Activated CD4-positive, alpha-beta T cell treated with anti-CD3 and anti-CD28 coated beads, Interleukin-10, Interleukin-2, amounts not matched to agents 100 ng/mL and 50 ng/mL, durations not matched to agents 16 hours and 8 hours (primary cell): ENCODE data around the gene WDR89.
"Not testable (repeated sequence)": the region's sequence is repeated elsewhere in the genome, so short reads cannot be mapped to it uniquely, and the experiment has no call there.

Source experiments
- DNase-seq: peaks from one replicate; pipeline ENCODE4 v3.0.0-alpha.2; 2020

WDR89 gene

DNA sequence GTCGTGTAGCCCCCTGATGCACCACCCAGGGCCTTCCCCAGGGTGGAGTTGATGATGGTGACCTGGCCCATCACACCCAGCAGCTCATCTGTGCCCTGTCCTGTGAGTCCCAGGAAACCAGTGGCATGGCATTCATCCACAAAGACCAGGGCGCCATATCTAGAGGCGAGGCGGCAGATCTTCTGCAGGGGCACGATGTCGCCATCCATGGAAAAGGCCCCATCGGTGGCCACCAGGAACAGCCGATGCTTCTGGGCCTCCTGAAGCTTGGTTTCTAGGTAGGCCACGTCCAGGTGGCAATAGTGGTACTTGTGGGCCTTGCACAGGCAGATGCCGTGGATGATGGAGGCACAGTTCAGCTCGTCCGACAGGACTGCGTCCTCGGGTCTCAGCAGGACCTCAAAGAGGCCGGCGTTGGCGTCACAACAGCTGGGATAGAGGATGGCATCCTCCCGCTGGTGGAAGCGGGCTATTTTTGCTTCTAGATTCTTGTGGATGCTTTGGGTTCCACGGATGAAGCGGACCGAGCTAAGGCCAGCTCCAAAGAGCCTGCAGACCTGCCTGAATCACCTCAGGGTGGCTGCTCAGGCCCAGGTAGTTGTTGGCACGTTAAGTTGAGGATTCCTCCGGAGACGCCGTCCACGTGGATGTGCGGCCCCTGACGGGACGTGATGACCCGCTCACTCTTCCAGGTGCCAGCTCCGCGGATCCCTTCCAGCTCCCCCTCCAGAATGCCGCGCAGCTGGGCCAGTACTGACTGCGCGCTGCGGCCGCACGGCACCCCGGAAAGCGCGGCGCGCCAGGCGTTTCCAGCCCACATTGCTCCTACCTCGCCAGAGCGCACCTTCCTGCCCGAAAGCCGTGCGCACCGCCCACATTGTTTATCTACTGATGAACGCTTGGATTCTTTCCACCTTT lies 47.0 kb downstream of the WDR89 start:
- DNase-seq = no peak

DNA sequence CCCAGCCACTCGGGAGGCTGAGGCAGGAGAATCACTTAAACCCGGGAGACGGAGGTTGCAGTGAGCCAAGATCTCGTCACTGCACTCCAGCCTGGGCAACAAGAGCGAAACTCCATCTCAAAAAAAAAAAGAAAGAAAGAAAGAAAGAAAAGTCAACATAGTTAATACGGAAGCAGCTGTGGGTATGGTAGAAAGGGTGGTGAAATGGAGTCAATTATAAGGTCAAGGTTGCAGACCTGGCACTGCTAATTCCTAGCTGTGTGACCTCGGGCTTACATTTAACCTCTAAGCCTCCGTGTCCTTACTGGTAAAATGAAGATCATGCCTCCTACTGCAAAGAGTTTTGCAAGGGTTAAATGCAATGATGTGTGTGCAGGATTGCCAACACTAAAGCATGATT lies 58.6 kb downstream of the WDR89 start:
- DNase-seq = not testable (repeated sequence)

DNA sequence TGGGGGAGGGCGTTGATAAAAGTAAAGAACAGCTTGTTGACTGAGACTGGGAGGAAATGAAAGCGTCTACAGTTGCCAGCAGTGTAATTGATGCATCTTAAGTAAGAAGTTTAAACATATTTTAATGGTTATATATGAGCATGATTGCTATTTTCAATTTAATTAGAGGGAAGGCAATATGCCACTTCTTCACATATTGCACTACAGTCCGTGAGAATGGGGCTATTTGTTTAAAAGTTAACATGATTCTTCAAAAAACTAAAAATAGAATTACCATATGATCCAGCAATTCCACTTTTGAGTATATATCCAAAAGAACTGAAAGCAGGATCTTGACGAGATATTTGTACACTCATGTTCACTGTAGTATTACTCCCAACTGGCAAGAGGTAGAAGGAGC lies 60.2 kb downstream of the WDR89 start:
- no peak for DNase-seq

DNA sequence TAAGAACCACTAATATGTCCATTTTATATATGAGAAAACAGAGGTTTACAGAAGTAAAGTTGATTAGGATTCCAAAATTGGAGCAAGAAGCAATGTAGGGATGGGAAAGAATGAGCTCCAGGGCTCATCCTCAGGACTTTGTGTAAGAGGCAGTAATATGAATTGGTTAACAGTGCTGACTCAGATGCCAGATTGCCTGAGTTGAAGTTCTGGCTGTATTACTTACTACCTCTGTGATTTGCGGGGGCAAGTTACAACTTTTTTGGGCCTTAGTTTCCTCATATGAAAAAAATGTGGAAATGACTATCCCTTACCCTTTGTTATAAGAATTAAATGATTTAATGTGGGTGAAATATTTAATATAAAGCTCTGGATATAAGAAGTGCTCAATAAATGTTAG lies 63.4 kb downstream of the WDR89 start:
- DNase-seq = no peak

DNA sequence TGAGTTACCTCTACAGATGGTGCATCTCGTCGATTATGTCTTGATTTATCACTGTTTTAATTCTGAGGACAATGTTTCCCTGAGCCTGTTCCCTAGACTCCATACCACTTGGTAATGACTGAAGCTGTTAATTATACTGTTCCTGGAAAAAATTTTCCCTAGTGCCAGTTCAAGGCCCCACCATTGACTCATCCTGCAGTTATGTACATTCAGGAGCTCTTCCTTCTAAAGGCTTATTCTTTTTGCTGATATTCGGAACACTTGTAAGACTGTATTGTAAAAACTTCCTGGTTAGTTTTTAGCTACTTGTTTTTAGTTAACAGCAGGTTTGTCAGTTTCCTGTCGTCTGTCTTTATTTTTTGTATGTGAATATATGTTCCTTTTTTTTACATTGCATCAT lies 68.1 kb downstream of the WDR89 start:
- DNase-seq = no peak

DNA sequence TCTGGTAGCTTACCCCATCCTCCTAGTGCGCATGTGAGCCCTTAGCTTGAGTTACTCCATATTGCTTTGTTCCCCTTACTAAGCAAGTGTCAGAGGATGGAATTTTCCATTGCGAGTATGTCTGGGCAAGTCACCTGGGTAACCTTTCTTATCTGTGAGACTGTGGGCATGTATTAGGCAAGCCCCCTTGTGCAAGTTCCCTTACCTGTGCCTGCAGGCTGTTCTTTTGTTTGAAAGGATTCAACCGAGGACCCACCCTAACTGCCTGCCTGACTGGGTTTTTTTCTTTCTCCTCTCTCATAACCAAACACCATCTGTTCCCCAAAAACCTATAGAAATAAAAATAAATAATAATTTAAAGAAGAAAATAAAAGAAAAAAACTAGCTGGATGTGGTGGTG lies 76.2 kb downstream of the WDR89 start:
- no peak for DNase-seq

DNA sequence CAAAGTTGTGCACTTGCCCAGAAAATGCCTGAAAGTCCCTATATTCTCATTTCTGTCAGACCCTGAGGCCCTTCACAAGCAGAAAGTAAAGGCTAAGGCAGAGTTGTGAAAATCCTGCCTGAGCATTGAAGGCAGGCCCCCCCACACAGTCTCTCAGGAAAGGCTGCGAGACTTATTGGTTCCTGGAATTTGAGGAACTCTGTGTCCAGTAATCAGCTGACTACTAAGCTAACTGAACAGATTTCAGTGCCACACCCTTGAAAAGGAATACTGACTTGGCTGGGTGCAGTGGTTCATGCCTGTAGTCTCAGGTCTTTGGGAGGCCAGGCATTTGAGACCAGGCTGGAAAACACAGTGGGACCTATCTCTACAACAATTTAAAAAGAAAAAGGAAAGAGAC lies 77.4 kb downstream of the WDR89 start:
- no peak for DNase-seq

DNA sequence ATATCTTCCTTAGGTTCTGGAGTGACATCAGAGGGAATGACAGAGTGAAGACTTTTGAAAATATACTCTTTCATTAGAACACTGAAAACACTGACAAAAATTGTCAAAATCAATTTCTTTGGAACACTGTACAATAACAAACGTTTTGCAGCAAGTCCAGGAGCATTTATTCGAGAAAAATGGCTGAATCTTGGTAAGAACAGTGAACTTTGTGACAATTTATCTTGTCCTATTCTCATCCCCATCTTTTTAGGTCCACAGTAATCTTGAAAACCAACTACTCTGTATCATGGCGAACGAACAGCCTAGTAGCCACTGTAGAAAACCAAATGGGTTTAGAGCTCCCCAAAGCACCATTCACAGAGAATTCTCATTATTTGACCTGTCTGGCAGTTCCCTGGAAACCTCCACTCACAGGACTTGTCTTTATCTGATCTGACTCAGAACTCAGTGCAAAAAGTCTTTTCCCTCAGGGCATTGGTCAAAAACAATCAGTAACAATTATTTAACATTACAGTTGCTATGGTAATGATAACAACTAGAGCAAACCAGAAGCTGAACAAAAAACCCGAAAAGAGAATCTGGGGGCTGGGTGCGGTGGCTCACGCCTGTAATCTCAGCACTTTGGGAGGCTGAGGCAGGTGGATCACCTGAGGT lies 78.2 kb downstream of the WDR89 start:
- DNase-seq = no peak

DNA sequence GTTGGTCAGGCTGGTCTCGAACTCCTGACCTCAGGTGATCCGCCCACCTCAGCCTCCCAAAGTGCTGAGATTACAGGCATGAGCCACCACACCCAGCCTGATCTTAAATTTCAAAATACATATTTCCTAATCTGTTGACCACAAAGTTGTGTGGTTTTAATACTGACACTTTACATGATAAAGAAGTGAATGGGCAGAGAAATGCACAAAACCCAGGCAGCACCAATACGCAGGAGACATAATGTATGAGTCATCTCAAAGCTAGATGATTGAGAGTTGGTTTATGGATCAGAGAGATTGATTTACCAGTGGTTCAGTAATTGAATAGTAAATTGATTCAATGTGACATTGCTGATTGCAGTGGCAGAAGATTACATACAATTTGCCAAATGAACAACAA lies 79.3 kb downstream of the WDR89 start:
- DNase-seq = no peak

DNA sequence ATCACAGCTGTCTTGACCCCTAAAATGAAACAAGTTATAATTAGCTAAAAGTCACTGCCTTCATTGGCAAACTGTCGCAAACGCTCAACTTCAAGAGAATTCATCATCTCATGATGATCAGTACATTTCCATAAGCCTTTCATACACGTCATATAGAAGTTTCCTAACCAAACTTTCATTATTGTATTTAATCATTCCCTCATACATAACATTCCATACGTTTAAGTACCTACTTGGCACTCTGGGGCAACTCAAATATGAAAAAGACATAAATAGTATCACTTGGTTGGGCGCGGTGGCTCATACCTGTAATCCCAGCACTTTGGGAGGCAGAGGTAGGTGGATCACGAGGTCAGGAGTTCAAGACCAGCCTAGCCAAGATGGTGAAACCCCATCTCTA lies 86.1 kb downstream of the WDR89 start:
- no peak for DNase-seq

DNA sequence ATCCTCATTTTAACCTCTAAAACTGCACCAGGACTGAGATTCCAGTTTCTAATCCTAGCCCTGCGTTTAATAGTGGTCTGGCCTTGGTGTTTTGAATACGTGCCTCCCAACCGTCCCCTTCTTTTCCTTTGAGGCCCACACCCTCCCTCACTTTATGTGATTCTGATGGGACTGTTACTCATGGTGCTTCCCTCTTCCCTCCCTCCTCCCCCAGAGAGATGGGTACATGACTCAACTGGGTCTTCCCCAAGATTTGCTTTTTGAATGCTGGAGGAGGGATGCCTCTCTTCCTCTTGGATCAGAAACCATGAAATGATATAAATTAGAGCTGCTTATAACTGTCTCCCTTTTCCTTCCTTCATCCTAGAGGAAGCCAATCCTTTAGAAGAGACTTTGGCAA lies 90.3 kb downstream of the WDR89 start:
- no peak for DNase-seq

DNA sequence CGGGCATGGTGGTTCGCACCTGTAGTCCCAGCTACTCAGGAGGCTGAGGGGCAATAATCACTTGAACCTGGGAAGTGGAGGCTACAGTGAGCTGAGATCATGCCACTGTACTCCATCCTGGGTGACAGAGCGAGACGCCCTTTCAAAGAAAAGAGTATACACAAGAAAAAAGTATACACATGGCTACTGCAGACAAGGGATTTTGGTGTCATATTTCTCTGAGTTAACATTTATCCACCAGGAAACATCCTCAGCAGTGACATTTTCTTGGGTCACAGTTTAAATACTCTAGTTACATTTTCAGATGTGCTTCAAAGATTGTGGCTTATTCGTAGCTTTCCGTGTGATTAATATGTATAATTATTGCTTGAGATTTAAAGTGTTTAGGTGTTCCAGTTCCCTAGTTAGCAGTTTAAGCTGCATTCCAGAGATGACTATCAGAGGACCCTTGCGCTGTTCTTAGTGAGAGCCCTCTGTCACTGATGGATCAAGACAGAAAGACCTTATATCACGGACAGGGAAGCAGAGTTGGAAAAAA lies 93.8 kb downstream of the WDR89 start:
- no peak for DNase-seq
